Ramos (cell line): ENCODE measurements around the gene HOXB5.

Source experiments
- in situ Hi-C: fragments of 300-500 bp; cut with MboI; formaldehyde crosslinking; loops from one replicate; pipeline ENCODE4 v1.14.3; 2022; ENCODE audit warnings: low sequenced_read_pairs; ENCODE audit not compliant: unreplicated experiment

HOXB5 gene

GRCh38 chr17:48565925-48566710 is 27.5 kb downstream of the HOXB5 start:
- in situ Hi-C loops: no loop called here

DNA sequence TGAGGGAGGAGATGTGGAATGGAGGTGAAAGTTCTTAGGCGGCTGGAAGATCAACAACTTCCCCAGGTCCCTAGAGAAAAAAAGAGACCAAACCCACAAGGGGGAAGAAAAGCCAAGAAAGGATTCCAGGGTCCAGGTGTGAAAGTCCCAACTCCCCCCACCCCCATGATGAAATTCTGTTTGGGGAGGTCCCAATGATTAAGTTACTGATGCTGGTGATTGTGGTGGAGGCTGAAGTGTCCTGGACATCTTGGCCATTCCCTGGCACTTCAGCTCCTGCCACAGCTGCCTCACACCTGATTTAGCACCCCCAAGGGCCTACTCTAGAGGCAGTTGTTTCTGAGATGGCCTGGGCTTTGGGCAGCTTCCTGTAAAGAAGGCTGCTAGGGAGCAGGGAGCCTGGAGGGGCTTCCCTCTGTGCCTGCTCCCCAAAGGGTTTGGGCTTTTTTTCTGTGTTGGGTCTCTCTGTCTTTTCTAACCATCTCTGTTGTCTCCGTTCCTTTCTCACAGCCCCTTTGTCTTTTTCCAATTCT is 28.5 kb downstream of the HOXB5 start:
- in situ Hi-C loops: no loop called here

GRCh38 chr17:48564188-48565021 is 29.2 kb downstream of the HOXB5 start:
- in situ Hi-C loops: no loop called here

GRCh38 chr17:48563867-48564187 is 29.8 kb downstream of the HOXB5 start:
- in situ Hi-C loops: no loop called here

GRCh38 chr17:48563385-48563838 is 30.2 kb downstream of the HOXB5 start:
- in situ Hi-C loops: no loop called here

- in situ Hi-C loops: no loop called here
These were observed 30.6 kb downstream of the HOXB5 start for GRCh38 chr17:48562934-48563333.

DNA sequence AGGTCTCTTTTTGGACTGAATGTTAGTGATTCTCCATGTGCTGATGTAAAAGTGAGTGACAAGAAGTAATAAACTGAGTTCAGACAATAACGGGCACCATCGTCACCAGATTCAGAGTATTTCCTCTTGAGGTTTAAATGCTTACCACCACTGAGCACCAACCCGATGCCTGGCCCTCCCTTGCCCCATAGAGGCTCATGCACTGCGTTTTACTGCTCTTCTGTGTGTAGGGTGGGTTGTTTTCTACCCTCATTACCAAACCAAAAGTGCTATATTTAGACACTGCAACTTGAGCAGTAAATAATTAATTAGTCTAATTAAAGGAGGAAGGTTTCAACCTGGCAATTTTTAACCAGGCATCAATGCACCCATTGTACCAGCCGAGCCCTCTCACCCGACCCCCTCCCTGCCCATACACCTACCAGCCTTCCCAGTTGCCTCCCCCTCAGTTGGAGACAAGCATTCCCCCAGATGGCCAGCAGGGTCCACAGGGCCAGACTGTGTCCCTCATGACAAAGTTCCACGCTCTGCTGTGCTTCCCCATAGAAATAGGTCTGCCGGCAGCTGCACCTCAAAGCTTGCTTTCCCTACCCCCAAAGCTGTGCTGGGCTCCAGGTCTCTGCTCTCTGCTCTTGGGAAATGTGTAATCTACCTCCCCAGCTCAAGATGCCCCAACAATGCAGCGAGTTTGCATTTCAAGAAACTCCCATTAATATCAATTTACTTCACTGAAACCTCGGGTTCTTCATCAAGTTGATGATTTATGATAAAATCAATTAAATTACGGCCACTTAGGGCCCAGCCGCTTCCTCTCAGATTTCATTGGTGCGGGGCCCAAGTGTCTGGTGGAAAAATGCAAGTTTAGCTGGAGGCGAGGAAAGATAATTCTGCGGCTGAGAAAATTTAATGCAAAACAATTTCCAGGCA is 31.4 kb downstream of the HOXB5 start:
- in situ Hi-C loops: no loop called here

- in situ Hi-C loops: no loop called here
These were observed 33.5 kb downstream of the HOXB5 start for GRCh38 chr17:48559840-48560817.

DNA sequence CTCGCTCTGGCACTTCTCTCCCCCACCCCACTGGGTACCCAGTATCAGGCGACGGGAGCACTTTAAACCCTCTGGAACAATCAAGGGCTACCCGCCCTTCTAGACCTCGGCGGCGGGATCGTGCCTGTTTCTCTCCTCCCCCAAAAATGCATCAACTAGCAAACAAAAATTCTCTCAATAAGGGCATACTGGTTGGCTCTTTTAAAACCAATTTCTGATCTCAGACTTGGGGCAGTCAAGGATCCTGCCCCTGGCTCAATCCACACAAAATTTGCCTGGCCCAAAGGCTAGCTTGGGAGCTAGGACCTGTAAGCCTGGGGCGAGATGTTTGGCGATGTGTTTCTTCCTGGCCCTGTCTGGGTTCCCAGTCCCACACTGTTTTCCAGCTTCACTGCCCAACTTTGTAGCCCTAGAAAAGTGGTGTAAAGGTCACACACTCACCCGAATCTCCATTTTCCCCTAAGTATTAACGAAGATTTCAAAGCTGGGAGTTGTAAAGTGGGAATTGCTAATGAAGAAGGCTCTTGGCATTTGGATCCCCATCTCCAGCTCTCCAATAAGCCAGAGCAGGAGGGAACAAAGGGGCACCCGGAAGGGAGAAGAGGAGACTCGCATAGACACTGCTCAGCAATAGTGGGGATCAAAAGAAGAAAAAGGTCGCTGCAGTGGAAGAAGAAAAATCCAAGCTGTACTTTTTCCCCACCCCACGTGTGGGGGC is 34.3 kb downstream of the HOXB5 start:
- in situ Hi-C loops: no loop called here

DNA sequence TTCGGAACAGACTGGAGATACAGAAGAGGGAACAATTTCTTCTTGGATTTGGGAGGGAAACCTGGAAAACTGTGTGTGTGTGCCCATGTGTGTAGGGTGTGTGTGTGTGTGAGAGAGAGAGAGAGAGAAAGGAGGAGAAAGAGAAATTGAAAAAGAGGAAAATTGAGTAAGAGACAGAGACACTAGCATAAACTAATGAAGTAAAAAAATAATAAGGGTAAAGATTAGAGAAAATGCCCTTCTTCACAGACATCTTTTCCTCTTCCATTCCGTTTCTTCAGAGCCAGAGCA is 34.8 kb downstream of the HOXB5 start:
- in situ Hi-C loops: no loop called here

DNA sequence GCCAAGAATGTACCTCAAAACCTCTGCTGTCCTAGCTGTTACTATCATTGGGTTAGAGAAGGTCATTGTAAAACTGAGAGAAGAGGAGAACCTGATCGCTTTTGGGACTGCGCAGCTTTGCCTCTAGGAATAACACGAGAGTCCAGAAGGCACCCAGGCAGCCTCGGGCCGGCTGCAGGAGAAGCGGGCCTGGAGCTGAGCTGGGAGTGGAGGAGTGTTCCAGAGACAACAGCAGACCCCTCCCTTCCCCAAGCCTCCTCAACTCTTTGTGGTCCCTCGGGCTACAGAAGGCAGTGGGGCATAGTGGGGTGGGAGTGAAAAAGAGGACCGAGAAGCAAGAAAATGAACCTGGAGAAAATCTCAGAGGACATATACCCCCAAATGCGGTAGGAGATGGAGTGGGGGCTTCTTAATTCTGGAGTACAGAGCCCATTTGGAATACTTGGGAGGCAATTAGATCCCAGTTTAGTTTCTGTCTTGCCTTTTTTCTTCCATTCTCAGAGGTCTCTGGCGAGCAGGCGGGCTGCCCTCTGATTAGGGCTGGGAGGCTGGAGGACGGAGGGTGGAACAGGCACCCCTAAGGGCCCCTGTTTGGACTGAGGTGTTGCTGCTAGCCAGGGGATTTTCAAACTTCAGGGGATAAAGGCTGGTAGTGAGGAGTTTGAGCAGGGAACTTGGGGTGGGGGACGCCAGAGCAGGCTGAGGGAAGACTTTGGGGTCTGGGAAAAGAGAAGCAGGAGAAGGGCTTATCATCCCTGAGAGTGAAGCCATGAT is 35.3 kb downstream of the HOXB5 start:
- in situ Hi-C loops: no loop called here

DNA sequence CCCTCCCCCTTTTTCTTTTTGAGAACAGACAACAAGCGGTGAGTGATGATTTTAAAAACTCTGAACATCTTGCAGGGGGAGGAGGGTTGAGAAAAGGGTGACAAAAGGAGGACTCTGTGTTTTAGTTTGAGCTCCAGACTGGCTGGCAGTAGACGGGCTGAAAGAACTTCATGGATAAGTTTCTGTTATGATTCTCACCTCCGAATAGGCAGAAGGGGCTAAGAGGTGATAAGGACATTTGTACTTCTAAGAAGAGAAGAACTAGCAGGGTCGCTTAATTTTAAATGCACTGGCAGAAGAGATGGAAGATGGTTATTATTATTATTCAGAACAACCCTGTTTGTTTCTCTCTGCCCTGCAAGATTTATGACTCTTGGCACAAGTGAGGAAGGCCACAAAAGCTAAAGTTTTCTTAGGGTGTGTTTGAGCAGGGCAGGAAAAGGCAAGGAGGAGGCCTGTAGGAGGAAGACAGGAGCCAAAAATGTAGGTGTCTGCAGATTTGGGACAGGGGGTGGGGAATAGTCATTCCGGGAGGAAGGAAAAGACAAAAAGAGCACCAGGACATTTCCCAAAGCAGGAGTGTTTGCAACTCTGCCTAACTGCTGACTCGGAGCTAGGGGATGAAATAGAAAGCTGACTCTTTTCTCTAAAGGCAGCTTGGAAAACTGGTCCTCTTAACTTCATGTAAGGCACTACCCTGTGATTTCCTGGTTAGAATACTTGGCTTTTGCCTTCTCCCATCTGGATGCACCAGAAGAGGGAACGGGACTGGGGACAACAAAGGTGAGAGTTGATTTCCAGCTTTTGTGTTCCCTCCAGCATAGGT is 36.8 kb downstream of the HOXB5 start:
- in situ Hi-C loops: no loop called here

DNA sequence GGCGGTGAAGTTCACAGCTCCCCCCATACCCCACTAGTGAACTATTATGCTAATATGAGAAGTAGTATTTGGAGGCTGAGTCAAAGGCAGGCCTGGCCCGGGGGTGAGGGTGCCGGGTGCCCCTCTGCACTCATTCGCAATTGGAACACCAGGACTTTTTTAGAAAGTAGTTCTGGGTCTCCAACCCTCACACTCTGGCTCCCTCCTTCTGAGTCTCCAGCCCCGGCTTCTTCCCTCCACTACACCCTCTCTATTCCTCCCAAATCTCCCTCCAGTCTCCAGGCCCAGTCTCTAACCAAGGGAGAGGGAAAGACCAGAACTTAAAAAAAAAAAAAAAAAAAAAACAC is 37.4 kb downstream of the HOXB5 start:
- in situ Hi-C loops: no loop called here

- in situ Hi-C loops: no loop called here
These were observed 38.0 kb downstream of the HOXB5 start for GRCh38 chr17:48555258-48556228.

DNA sequence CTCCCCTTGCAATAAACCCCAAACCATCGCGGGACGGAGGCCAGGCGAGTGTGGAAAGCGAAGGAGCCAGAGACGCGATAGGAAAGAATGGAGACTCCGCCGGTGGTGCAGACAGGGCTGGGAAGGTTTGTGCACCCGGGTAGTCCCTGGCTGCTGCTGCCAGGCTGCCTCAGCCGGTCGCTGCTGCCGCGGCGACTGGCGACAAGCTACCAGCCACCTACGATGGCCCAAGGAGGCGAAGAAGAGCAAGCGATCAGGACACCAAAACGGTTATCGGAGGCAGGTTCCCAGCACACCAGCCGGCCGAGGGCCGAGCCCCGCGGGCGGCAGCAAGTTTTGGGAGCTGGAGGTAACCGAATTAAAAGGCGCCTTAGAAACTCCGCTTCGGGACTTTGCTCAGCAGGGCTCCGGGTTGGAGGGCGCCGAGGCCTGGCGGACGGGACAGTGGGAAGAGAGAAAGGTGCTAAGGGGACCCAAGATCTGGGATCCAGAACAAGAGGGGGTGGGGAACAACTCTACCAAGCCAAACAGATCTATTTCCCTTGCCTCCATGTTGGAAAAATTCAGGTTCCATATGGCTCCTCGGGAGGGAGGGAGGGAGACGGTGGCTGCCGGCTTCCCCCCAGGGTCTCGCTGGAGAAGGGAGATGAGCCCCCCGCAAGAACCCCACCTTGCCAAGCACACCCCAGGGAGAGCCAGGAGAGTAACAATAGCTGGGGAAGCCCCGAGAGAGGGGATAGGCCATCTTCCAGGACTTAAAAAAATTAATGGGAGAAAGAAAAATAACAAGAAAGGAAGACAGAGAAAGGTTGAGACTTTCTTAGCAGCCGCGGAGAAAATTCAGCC is 38.9 kb downstream of the HOXB5 start:
- in situ Hi-C loops: no loop called here
